ENCODE data around the gene NRF1.

The NRF1 gene

DNA sequence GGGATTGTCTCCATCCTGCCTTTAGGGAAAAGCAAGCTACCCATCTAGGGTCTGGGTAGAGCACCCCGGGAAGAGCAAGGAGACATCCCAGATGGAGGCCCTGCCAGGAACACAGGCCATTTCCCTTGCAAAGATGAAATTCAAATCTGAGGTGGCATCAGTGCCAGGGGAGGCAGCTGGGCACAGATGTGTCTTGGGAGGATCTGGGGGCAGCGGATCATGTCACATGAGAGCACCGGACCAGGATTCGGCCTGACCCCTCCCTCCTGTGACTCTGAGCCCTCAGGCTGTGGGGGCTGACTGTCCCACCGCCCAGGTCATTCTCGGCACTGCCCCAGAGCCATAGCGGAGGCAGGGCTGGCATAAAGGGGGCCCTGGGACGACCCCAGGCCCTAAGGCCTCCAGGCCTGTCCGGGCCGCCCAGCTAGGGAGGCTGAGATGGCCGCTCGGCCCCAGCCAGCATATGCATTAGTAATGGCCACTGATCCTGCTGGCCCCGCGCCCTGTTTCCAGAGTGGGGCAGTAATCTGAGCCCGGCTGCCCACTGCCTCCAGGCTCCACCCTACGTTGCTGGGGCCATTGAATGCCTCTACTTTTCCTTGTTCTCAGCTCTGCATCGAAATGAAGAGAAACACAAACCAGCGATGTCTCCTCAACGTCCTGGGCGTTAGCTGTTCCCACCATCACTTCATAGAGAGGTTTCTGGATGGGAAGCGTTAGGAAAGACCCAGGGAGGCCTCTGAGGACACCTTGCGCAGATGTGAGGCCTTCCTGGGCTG lies 192.8 kb downstream of the NRF1 start:
- DNase-seq (ENCODE audit: low spot score) = no peak

DNA sequence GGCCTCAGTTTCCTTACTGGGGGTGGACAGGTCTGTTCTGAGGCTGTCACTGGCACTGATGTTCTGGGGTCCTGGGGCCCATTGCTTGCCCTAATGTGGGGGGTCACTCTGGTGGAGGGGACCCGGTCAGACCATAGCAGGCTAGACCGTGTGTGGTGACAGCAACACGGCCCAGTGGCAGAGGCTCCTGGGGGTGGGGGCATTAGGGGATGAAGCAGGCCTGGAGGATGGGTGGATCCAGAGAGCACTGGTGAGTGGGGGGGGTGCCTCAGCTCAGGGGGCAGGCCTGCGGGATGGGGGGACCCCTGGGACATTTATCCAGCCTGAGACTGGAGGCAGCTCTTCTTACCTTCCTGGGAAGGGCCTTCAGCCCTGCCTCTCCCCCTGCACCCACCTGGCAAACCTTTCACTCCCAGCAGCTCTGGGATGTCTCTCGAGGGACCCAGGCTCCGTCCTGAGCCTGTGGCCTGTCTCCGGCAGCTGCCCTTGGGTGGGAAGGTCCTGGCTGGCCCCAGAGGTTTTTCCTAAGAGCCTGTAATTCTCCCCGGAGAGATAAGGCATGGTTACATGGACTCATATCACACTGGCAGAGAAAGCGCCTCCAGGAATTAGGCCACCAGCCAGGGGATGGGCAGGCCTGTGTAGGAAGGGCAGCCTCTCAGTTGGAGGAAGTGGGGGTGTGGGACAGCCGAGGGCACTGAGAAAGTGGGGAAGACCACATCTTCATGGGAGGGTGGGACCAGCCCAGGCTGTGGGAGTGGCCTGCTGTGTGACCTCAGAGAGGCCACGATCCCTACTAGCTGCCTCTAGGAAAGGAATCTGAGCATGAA lies 193.6 kb downstream of the NRF1 start:
- no peak for DNase-seq (ENCODE audit: low spot score)

All from hematopoietic multipotent progenitor cell treated with erythropoietin and hydrocortisone succinate and interleukin-3 and kit ligand, for 15 days (in vitro differentiated cells).